Stomach (tissue), 9 donors: Measurements from ENCODE around the gene CREBRF. TPM values are rescaled to one million over a fixed set of nuclear protein-coding genes. Genes with fewer than 3 reads are reported as not detected.
"Not testable (repeated sequence)": the region's sequence is repeated elsewhere in the genome, so short reads cannot be mapped to it uniquely, and the experiment has no call there.

Source experiments
- DNase-seq, 2 donors: peaks; one replicate each; pipeline versions ENCODE4 v3.0.0 to v3.0.0-alpha.2; 2013 to 2019
- H3K27ac ChIP-seq, 5 donors: fragments of 200-600 bp in 4 of 5; sonication (generic) in 4 of 5; one replicate each; pipeline ENCODE4 v1.5.1; 2013 to 2019; ENCODE audit warnings: mild to moderate bottlenecking in 1 of 5, moderate library complexity in 1 of 5
- H3K27me3 ChIP-seq, 3 donors: fragments of 200-600 bp; sonication (generic); one replicate each; pipeline ENCODE4 v1.5.1; 2017 to 2019; ENCODE audit warnings: mixed run types in 1 of 3
- H3K36me3 ChIP-seq, 4 donors: fragments of 200-600 bp; sonication (generic); 1 replicate in 3 of 4; 2 replicates in 1 of 4; pipeline ENCODE4 v1.5.1; 2016 to 2019
- H3K4me1 ChIP-seq, 4 donors: fragments of 200-600 bp; sonication (generic); one replicate each; pipeline ENCODE4 v1.5.1; 2016 to 2019
- H3K4me3 ChIP-seq, 4 donors: fragments of 200-600 bp; sonication (generic) in 3 of 4; one replicate each; pipeline ENCODE4 v1.5.1; 2016 to 2019; ENCODE audit warnings: mild to moderate bottlenecking in 1 of 4
- H3K9me3 ChIP-seq, 4 donors: fragments of 200-600 bp; sonication (generic); one replicate each; pipeline ENCODE4 v1.5.1; 2016 to 2019
- EP300 ChIP-seq: sonication (generic); formaldehyde crosslinking; IDR thresholded peaks from one replicate; pipeline ENCODE4 v1.6.1; 2017; ENCODE audit warnings: antibody characterized with exemption
- POLR2A ChIP-seq, 4 donors: fragments of 450-650 bp; IDR thresholded peaks; one replicate each; pipeline ENCODE4 v1.6.1; 2016; ENCODE audit warnings: antibody characterized with exemption in 4 of 4, control low read depth in 2 of 4, mild to moderate bottlenecking in 1 of 4, moderate library complexity in 1 of 4
- POLR2AphosphoS5 ChIP-seq, 3 donors: sonication (generic); formaldehyde crosslinking; IDR thresholded peaks; one replicate each; pipeline ENCODE4 v1.6.1; 2016; ENCODE audit warnings: antibody characterized with exemption in 3 of 3
- WGBS, 5 donors: extraction: QIAGEN DNeasy Blood & Tissue Kit in 3 of 5; methylation state at CpG; one replicate each; pipeline versions ENCODE4 v1.1.5 to v1.1.7; 2013 to 2018; 5-methylcytosine and 5-hydroxymethylcytosine counted together
- intact Hi-C: fragments of 100-400 bp; cut with DNase I; formaldehyde crosslinking; loops from one replicate; pipeline ENCODE4 v1.15.1; 2023; ENCODE audit warnings: low total_unique reads
- polyA plus RNA-seq, 3 donors: library from polyadenylated mRNA; stranded (reverse); fragments of 200-250 nt; gene quantifications; one replicate each; pipeline ENCODE4 v1.2.3, GENCODE V29; 2013
- total RNA-seq, 5 donors: library from RNA; depleted of rRNA; stranded (reverse); fragments of >200 nt; gene quantifications; one replicate each; pipeline versions ENCODE4 v1.1.0 to v1.2.3, GENCODE V29; 2014 to 2016
- TF ChIP-seq, protein P1 (sequence below), 7 experiments: fragments of 450-650 bp in 4 of 7; fragments of 200-600 bp in 3 of 7; sonication (generic) in 3 of 7; IDR thresholded peaks; one replicate each; pipeline ENCODE4 v1.5.1; 2016 to 2019; ENCODE audit warnings: antibody characterized with exemption in 7 of 7, control low read depth in 2 of 7, mild to moderate bottlenecking in 1 of 7
- donor health status: healthy with polysubstance abuse.
- donor health status: Bipolar disorder and iron deficiency.
- donor health status: healthy.

The CREBRF gene
- total and polyA plus RNA-seq, 8 donors = 3.2 to 42.3 (median 20.4) TPM

DNA sequence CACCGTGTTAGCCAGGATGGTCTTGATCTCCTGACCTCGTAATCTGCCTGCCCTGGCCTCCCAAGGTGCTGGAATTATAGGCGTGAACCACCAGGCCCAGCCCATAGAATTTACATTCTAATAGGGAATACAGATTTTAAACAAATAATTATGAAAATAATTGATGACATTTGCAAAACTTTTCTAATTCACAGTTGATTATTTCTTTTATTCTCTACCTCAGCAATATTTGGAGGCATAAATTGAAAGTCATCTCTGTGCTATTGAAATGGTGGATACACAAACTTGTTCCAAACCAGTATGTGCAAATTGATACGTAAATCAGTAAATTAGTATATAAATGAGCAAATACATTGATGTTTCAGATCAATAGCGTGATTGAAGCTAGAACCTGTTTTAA is 96.4 kb downstream of the CREBRF start:
- Histone ChIP-seq H3K9me3 (no peaks in the 10 kb centered on the region), H3K36me3 (peaks cover 30 to 99% (median 84%) of the 10 kb centered on the region in 4 donors)
- intact Hi-C loops = no loop called here

DNA sequence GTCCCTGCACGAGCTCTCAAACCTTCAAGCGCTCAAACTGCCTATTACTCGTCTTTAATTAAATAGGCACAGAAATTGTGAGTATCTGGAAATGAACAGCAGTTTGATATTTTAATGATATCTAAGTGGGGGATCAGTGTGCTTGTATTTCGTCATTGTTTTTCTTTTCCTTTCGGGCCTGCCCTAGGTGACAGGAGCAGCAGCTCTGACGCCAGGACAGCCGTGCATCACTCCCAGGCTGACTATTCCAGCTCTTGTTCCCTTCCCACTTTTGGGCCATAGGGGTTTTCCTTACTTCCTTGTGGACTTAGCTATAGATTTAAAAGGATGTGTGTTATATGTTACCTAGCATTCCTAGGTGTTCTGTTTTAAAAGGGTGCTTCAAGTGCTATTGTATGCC is 97.7 kb downstream of the CREBRF start:
- no peak for DNase-seq
- 88 to 93% (median 90%) methylated on average over 7 of the region's 7 CpGs for WGBS, 5 donors
- no peak overlapping the region for H3K27ac ChIP-seq
- H3K36me3 ChIP-seq = peaks cover 39 to 100% (median 88%) of the 10 kb centered on the region in 4 donors
- intact Hi-C loops = no loop called here
- no peak overlapping the region for H3K4me3 ChIP-seq
- H3K4me1 ChIP-seq = no peaks in the 10 kb centered on the region
- H3K27me3 ChIP-seq = no peaks in the 10 kb centered on the region
- TF ChIP-seq EP300 (no peak), POLR2AphosphoS5 (IDR thresholded peaks at IDR 0.05) (no peak), POLR2A (IDR thresholded peaks at IDR 0.05) (no peak)
- TF ChIP-seq, protein P1, sequence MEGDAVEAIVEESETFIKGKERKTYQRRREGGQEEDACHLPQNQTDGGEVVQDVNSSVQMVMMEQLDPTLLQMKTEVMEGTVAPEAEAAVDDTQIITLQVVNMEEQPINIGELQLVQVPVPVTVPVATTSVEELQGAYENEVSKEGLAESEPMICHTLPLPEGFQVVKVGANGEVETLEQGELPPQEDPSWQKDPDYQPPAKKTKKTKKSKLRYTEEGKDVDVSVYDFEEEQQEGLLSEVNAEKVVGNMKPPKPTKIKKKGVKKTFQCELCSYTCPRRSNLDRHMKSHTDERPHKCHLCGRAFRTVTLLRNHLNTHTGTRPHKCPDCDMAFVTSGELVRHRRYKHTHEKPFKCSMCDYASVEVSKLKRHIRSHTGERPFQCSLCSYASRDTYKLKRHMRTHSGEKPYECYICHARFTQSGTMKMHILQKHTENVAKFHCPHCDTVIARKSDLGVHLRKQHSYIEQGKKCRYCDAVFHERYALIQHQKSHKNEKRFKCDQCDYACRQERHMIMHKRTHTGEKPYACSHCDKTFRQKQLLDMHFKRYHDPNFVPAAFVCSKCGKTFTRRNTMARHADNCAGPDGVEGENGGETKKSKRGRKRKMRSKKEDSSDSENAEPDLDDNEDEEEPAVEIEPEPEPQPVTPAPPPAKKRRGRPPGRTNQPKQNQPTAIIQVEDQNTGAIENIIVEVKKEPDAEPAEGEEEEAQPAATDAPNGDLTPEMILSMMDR (IDR thresholded peaks at IDR 0.05) = no peak
- H3K9me3 ChIP-seq = no peaks in the 10 kb centered on the region

More for the DNA sequence above, 96.4 kb downstream of the CREBRF start:
- H3K27ac ChIP-seq = no peak overlapping the region
- 93 to 99% (median 94%) methylated on average over 5 of the region's 5 CpGs for WGBS, 5 donors
- TF ChIP-seq POLR2AphosphoS5 (IDR thresholded peaks at IDR 0.05) (no peak), POLR2A (IDR thresholded peaks at IDR 0.05) (no peak), EP300 (no peak)
- TF ChIP-seq, protein P1 (IDR thresholded peaks at IDR 0.05) = no peak
- no peaks in the 10 kb centered on the region for H3K27me3 ChIP-seq
- no peak for DNase-seq
- H3K4me1 ChIP-seq = no peaks in the 10 kb centered on the region
- H3K4me3 ChIP-seq = no peak overlapping the region

DNA sequence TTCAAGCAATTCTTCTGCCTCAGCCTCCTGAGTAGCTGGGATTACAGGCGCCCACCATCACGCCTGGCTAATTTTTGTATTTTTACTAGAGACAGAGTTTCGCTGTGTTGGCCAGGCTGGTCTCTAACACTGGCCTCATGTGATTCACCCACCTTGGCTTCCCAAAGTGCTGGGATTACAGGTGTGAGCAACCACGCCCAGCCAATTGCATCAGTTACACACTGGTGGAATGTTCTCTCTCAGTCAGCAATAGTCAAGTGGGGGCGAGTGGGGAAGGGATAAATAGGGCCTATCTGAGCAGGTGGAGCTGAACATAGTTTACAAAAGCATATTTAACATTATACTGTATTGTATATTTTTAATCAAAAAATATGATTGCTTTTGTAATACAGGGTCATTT is 98.5 kb downstream of the CREBRF start:
- H3K9me3 ChIP-seq, H3K4me1 ChIP-seq, intact Hi-C loops, DNase-seq, H3K4me3 ChIP-seq, H3K27ac ChIP-seq, H3K27me3 ChIP-seq: not testable (repeated sequence)
- peaks cover 35 to 100% (median 88%) of the 10 kb centered on the region in 4 donors for H3K36me3 ChIP-seq
- WGBS, 5 donors = 95 to 98% (median 96%) methylated on average over 5 of the region's 5 CpGs

DNA sequence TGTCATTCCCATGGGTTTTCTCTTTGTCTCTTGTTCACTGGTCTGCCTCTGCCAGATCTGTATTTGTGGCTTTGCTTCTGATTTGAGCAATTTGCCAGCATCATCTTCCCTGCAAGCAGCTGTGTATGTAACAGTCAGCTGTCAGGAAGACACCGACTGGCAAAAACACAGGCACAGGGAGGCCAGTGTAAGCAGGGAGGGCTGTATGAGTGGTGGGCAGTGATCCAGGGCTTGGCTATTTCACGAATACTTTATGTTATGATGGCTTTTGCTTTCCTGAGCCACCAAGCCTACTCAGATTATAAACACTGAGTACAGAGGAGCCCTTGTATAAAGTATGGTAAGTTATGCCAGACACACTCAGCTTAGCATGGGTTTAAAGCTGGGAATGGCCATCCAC is 99.8 kb downstream of the CREBRF start:
- Histone ChIP-seq H3K36me3 (peaks cover 38 to 100% (median 94%) of the 10 kb centered on the region in 4 donors), H3K27ac (no peak overlapping the region), H3K4me3 (no peak overlapping the region), H3K27me3 (no peaks in the 10 kb centered on the region), H3K9me3 (no peaks in the 10 kb centered on the region), H3K4me1 (no peaks in the 10 kb centered on the region)
- 25 to 84% (median 72%) methylated on average over 2 of the region's 2 CpGs for WGBS, 5 donors
- DNase-seq = peak in 1 of 2 donors; percentile 28
- intact Hi-C loops = no loop called here
- TF ChIP-seq POLR2A (IDR thresholded peaks at IDR 0.05) = no peak
- no peak for TF ChIP-seq EP300
- TF ChIP-seq POLR2AphosphoS5 (IDR thresholded peaks at IDR 0.05) = no peak
- TF ChIP-seq, protein P1 (IDR thresholded peaks at IDR 0.05) = no peak

DNA sequence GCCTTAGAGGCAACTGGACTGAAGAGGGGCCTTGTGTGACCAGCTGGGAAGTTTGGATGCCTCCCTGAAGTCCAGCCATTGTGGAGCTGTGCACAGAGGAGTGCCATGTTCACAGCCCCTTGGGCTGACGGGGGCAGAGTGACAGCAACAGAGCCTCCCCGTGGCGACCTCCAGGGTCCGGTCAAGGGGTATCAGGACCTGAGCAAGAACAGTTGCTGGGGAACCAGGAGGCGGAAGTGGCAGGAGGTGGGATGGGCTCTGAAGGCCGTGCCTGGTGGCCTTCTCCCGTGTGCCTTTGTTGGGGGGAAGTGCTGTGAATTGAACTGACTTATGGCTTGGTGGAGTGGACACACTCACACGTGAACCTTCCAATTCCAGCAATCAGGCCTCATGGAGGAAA is 102.2 kb downstream of the CREBRF start:
- Histone ChIP-seq H3K27me3 (no peaks in the 10 kb centered on the region), H3K36me3 (peaks cover 43 to 100% (median 100%) of the 10 kb centered on the region in 4 donors), H3K27ac (no peak overlapping the region), H3K9me3 (no peaks in the 10 kb centered on the region), H3K4me3 (no peak overlapping the region), H3K4me1 (no peaks in the 10 kb centered on the region)
- no peak for DNase-seq
- TF ChIP-seq POLR2AphosphoS5 (IDR thresholded peaks at IDR 0.05) (no peak), POLR2A (IDR thresholded peaks at IDR 0.05) (no peak), EP300 (no peak)
- TF ChIP-seq, protein P1 (IDR thresholded peaks at IDR 0.05) = no peak
- intact Hi-C loops = no loop called here
- WGBS, 5 donors = 80 to 93% (median 87%) methylated on average over 8 of the region's 8 CpGs
